Left forelimb (tissue), 1 donor: ENCODE results near the gene IGF1R.

Experiments
- DNase-seq: peaks from one replicate; pipeline ENCODE4 v3.0.0-alpha.2; 2018; ENCODE audit warnings: low spot score

IGF1R gene

DNA sequence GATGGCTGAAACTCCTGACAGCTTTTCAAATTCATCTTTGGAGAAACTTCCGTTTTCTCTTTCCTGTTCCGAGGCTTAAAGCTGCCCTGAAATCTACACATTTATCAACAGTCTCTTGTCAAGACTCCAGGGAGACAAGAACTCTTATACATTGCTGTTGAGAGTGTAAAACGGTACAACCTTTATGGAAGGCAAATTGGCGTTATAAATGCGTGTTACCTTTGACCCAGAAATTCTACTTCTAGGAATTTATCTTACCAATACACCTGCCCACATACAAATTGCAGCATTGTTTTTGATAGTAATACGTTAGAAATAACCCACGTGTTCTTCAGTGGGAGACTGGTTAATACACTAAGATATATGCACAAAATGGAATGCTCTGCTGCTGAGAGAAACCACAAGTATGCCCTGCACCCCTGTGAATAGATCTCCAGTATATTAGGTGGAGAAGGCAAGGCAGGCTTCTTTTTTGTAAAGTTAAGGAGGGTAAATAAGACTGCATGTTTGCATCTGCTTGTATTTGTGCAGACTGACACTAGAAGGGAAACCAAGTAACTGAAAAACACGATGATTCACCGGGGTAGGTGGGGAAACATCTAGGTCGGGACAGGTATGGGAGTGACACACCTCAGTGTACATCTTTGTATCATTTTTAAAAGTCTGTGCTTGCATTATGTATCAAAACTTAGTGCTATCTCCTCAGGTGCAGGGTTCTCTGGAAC is 97.5 kb downstream of the IGF1R start:
- no peak for DNase-seq

DNA sequence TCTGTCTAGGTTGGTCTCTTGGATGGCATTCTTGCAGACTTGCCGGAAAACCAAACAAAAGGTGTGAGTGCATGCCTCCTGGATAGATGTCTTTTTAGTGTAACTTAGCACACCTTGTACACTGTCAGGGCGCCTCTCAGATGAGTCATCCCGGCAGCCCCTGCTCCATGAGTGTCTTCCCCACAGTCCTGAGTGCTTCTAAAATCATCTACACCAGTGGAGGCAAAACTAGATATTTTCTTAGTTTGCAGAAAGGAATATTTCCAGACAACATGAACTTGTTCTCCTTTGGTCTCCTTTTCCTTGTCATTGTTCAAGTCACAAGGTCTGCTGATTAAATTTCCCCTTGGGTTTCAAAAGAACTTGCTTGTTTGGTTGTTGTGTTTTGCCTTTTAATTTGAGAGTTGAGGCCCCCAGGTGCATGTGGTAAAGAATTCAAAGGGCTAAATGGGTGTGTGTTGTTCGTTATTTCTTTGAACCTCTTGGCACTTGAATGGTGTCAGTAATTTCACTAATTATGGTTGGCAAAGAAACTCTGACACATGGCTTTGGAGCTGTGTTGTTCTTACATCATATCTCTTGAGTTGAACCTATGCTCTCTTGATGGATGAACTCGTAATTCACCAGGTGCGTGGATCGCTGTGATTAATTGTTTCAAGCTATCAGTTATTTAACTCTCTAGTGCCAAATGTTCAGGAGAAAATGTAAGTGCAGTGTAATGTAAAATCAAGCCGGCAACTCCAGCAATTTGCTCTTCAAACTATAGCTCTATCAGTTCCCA is 98.2 kb downstream of the IGF1R start:
- no peak for DNase-seq

DNA sequence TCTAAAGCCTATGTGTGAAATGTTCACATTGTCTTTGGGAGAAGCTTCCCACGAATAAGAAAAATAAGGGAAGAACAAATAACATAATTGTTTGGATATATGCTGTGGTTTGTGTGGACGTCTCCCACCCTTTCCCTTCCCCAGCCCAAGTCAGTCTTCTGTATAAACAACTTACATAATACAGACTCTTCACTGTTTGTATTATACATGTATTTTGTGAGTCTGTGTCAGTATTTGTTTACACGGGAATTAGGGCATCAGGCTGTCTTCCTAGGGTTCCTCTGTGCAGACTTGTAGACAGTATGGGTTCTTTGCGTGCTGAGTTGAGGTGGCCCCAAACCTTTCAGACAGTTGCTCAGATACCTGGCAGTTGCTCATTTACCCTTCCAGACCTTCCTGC is 103.4 kb downstream of the IGF1R start:
- no peak for DNase-seq

DNA sequence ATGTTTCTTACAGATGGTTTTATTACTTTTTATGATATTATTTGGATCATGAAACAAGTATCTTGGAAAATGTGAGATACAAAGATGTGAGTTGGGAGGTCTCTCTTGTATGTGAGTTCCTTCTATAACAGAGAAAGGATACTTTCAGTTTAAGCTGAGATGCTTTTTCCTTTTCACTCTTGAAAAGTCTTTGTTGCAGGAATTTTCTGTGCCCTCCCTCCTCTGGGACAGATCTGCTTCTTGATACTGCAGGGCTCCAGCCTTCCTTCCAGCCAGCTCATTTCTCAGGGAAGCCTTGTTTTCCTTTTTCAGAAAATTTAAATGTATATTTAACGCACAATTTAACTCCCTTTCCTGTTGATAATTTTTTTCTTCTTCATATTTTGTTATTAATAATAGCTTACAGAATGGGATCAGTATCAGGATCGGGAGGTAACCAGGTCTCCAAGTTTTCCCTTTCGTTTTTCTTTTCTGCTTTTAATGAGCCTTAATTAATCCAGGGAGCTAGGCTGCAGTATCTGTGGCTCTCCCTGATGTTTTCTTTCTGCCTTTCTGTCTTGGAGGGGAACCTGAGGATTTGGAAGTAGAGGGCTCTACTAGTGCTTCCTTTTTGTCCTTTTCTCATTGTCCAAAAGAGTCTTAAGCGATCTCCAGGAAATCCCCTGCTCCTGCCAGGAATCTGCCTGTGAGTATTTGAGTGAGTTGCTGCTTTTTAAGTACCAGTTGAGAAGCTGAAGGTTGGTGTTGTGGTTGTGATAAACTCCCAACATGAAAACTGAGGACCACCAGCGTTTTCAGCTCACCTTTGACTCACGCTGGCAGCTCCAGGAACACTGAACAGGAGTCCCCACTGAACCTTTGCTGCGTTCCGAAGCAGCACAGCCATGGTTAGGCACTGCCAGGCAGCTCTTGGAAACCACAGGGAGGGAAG is 105.7 kb downstream of the IGF1R start:
- DNase-seq: no peak

DNA sequence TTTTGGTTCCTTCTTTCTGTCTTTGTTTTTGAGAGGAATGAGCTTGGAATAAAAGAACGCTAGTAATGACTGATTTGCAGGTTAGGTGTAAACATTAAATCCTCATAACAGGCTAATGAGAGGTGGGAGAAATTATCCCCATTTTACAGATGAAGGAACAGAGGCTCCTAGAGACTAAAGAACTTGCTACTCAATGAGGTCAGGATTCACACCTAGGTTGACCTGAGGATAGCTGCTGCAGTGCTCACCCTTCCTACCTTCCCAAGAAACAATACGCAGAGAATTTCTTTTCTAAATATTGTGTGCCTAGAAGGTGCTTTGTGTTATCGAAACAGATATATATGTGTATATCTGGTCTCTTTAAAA is 106.3 kb downstream of the IGF1R start:
- no peak for DNase-seq

DNA sequence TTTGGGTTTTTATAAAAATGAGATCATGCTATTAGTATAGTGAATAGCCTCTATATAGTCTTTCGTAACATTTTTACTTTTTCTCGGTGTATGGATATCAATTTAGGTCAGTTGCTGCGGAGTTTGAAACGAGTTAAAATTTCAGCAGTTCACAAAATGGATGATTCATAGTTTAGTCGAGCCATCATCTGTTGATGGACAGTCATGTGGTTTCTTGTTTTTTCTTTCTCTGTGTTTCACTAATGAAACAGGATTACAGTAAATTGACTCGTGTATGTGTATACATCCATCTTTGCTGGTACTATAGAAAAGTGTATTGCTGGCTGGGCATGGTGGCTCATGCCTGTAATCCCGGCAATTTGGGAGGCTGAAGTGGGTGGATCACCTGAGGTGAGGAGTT is 106.8 kb downstream of the IGF1R start:
- no peak for DNase-seq

DNA sequence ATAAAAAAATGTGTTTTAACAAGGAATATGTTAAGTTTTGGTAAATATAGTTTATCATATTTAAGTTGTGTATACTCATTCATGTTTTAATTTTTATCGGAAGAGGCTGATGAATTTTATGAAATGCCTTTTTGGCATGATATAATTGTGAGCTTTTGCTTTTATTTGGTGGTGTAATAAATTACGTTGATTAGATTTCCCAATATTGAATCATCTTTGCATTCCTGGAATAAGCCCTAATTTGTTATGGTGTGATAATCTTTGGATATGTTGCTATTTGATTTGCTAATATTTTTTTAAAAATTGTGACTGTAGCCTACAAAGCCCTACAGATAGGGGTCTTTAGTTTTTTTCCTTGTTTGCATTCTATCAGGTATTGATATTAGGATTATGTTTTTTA is 107.4 kb downstream of the IGF1R start:
- no peak for DNase-seq

DNA sequence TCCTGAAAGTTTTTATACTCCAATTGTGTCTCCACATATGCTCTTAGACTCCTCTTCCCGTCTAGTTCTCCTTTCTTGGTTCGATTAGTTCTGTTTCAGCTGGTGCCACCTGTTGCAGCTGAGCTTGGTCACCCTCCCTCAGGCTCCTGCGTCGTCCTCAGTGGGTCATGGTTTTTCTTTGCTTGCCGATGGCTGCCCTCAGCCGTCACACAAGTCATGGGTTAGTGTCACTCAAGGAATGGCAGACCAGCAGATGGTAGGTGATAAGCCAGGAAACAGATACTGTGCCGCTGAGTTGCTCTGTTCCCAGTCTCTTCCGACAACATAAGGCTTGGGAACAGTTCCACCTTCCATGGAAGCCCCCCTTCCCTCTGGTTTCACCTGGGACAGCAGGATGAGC is 109.9 kb downstream of the IGF1R start:
- no peak for DNase-seq

DNA sequence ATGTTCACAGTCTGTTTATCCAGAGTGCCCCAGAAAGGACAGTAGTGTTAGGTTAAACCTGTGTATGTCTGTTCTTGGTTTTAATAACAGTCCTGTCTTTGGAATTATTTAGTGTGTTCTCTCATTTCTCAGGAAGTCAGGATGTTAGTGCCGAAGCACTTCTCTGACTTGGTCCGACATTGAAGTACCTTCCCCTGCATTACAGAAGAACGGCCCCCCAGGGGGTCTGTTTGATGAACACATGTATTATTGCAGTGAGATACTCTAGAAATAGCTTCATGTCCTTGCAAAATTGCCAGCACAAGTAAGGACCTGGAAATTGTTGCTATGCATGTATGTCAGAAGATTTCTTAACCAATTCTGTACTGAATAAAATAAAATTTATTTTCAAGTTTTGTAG is 110.9 kb downstream of the IGF1R start:
- DNase-seq: no peak

DNA sequence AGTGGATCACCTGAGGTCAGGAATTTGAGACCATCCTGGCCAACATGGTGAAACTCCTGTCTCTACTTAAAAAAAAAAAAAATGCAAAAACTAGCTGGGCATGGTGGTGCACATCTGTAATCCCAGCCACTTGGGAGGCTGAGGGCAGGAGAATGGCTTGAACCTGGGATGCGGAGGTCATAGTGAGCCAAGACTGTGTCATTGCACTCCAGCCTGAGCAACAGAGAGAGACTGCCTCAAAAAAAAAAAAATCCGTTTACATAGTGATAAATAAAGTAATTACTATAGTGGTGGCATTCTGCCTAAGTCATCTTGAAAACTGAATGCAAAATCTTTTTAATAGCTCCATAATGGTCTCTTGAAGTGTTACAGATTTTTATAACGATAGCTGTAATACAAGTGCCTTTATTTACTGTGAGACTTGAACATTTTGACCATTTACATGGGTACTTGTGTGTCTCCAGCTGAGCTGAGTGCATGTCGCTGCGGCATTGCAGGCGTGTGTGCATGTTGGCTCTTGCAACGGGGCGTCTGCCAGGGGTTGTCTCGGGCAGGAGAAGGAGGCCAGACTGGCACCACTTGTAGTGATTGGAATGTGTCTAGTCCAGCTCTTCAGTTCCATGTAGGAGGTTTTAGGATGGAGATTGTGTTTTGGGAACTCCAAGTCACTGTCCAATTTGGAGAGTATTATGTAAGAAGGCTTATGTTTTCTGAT is 111.9 kb downstream of the IGF1R start:
- DNase-seq: no peak

DNA sequence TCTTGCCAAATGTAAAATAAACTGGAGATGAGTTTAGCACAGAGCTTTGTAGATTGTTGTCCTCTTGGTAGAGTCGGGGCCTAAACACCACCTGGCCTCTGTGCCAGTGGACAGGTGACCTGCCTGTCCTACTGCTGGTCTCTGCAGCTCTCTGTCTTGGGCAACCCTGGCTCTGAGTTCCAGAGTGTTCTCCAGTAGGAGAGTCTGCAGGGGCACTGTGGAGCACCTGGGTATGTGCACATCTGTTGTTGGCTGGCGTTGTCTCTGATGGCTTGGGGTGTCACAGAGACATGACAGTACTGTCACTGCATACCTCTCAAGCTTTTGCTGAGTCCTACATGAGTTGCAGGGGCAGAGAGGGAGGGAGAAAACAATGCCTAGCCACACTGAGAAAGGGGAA is 112.6 kb downstream of the IGF1R start:
- no peak for DNase-seq

DNA sequence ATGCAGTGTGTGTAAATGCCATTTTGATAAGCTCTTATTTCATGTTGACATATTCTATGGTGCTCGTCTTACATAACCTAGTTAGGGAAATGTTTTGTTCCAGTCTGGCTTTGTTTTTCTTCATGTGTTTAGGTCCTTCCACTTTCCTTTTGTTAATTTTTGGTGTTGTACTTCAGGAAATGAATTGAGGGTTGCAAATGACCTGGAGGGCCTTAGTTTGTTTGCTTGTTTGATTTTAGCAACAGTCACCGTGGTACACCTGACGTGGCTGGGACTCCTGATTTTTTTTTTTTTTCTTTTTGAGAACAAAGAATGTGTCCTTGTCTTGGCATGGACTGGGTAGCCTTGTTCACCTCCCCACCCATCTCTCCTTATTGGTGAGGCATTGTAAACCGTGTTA is 114.8 kb downstream of the IGF1R start:
- DNase-seq: no peak

DNA sequence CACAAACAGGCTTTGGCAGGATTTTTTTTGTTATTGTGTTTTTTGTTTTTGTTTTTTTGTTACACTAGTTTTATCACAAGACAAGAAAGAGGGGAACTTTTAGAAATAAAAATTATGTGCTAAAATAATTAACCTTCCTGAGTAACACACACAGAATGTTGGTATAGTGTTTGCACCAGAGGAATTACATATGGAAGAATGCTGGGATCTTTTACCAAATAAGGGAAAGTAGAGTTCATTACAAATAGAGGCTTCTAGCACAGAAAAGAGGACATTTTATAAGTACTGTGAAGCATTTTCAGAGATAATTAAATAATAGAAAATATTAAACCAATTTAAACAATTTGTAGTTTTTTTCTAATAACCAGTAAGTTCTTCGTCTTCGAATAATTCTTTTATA is 116.0 kb downstream of the IGF1R start:
- DNase-seq: no peak

DNA sequence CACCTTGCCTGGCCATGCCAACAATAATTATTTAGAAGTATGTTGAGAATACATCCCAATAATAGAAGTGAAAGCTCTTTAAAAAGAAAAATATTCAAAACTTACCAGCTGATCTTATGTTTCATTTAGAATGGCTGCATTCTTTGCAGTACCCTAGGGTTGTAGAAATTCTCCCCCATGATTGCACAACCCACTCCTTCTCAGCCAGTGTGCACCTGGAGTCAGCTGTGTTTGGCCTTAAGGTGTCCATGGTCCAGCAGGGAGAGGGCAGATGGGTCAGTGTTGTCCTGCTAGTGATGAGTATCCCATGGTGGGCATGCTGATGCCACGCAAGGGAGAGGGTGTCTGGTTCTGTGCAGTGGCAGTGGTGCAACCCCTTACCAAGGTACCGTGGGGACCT is 117.3 kb downstream of the IGF1R start:
- no peak for DNase-seq

DNA sequence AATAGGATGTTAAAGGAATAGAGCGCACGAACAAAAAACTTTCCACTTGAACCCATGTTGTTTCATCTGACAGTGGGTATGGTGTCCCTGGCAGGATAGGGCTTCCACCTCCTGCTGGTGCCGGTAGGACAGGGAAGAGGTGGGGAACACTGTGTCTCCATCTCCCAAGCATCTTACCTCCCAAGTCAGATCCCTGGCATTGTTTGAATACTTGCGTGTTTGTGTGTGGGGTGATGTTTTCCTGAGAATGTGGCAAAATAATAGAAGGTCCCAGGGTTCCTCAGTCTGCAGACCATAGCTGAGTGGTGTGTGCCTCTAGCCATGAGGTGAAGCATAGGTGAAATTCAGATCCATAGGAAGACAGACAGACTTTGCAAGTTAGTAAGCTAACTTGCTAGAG is 119.4 kb downstream of the IGF1R start:
- no peak for DNase-seq

DNA sequence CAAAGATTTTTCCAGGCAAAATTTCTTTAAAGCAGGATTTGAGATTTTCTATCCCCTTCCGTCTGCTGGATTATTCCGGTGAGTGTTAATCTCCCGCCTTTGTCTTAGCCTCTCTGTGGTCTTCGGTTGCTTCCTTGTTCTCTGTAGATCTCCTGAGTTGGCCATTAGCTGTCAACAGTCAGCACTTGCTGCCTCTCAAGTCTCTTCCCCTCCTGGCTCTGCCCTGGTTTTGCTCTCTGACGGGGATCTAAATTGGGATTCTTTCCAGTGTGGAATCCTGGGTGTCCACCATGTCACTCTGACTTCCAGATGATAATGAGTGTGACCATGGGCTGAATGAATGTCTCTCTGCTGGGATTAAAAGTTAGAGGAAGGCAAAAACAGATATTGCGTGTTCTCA is 121.5 kb downstream of the IGF1R start:
- DNase-seq: no peak

DNA sequence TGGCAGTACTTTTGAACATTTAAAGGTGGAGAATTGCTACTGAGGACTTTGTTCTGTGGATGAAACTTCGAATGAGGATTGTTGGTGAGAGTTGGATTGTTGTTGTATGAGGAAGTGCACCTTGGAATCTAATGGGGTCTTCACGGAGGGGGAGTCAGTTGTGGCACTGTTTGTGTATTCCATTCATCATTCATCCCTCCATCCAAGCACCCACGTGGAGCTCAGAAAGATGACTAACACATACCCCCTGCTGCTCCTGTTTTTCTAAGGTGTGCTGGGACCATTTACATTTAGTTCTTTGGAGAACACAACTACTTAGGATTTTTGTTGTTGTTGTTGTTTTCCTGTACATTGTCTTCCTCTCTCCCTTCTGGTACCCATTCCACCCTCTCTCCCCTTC is 122.6 kb downstream of the IGF1R start:
- no peak for DNase-seq

DNA sequence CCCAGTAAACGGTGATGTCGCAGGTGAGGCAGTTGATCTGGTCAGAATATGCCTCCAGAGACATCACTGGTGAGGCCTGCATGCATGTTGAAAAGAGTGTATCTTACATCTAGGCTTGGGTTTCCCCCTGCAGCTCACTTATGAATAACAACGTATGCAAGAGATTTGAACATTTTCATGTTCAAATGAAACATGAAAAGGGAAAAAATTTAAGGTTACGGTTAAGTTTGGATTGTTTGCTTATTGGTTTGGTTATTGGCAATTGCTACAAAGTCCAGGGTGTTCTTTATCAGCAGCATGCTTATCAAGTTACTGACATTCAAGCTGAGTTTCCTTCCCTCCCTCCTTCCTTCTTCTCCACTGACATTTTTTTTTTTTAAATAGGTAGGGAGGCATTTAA is 123.2 kb downstream of the IGF1R start:
- DNase-seq: no peak

DNA sequence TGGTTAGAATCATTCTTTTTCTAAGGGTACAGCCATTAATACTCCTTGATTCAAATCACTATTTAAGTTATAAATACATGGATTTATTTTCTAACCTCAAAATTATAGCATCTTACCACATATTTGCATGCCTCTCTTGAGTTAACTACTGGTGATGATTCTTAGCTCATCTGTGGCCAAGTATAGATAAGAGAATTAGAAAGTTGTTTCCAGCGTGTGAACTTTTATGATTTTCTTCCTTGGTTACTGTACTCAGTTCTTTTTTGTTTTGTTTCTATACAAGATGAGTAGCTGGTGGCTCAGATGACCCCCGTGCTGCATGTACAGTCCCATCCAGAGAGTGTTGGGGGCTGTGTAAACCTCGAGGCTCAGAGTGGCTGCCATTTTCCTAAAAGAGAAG is 124.6 kb downstream of the IGF1R start:
- DNase-seq: no peak

DNA sequence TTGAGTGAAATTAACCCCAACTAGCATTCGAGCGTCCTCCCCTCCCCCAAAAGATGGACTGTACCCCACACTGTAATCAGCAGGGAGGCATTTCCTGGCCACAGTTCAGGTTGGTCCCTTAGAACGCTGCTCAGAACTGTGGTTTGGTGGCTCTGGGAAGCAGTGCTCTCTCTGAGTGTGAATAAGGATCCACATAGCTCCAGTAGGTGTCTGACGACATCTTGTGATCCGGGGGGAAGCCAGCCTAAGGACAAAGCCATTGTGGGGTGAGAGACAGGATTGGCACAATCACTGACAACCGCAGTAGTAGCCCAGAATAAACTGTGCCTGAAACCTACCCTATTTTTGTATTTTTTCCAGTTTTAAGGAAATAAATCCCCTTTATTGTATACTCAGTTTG is 125.3 kb downstream of the IGF1R start:
- DNase-seq: no peak

DNA sequence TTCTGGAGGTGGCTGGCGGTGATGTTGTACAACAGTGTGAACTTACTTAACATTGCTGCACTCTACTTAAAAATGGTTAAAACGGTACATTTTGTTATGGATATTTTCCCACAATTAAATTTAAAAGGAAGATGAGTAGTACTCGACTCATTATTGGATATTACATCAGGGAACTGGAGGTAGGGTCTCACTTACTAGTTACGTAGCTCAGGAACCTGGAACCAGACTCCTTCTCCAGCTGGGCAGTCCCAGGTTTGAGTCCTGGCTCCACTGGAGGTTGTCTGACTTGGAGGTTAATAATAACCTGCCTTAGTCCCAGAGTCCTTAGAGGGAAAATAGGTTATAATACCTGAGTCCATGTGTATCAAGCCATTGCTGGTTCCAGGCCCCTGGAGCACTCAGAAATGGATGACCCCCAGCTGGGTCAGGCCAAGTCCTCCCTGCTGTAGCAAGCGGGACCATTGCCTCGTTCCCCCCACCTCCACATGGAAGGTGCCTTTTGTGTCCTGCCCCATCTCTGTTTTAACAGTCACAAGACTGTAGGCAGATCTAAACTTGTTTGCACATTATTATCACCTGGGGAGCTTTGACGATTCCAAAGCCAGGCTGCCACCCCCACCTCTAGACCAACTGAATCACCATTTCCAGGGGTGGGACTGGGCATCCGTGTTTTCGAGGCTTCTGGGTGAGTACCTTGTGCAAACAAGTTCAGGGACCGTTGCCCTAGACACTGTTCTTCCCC is 126.6 kb downstream of the IGF1R start:
- DNase-seq: no peak
